Measurements from ENCODE around the gene BBS9. TPM values are rescaled to one million over a fixed set of nuclear protein-coding genes. Genes with fewer than 3 reads are reported as not detected.

BBS9 gene
- total RNA-seq, 1 experiment from 2014 or later: 5.7 TPM

GRCh38 chr7:33111614-33112013 is 17.8 kb upstream of the BBS9 start:
- Histone ChIP-seq H4K20me1 (ENCODE audit: low read length) (no peaks in the 10 kb centered on the region), H3K27me3 (ENCODE audit: low read length) (no peaks in the 10 kb centered on the region), H3K9ac (ENCODE audit: low read length) (no peak overlapping the region), H3K9me2 (replicated peaks; ENCODE audit: low read length) (no peaks in the 10 kb centered on the region), H3K9me3 (ENCODE audit: low read length) (no peaks in the 10 kb centered on the region), H3K36me3 (ENCODE audit: low read depth, low read length) (no peaks in the 10 kb centered on the region), H3F3A (ENCODE audit: low read length, unreplicated experiment) (no peaks in the 10 kb centered on the region), H3K4me2 (ENCODE audit: low read length) (no peak overlapping the region), H2AFZ (ENCODE audit: low read length) (no peak overlapping the region), H3K4me1 (ENCODE audit: insufficient read depth, low read length) (peaks cover 20% of the 10 kb centered on the region; the same call in 1 of the 2 replicates), H3K4me3 (ENCODE audit: low read length) (no peak overlapping the region), H3K27ac (ENCODE audit: low read length) (no peak overlapping the region), H3K79me2 (ENCODE audit: low read length) (peaks cover 23% of the 10 kb centered on the region)
- TF ChIP-seq EZH2 (IDR thresholded peaks at IDR 0.05; ENCODE audit: low read length, unreplicated experiment): no peak
- no peak for TF ChIP-seq EZH2phosphoT487 (IDR thresholded peaks at IDR 0.05; ENCODE audit: borderline replicate concordance, low read length)
- TF ChIP-seq CTCF (conservative IDR thresholded peaks at IDR 0.05; ENCODE audit: low read depth, low read length): no peak
- no TSS peak for BruUV-seq (replicated peaks)
- ChIA-PET POLR2A (ENCODE audit: unreplicated experiment) (no interaction called here), CTCF (no interaction called here)
- ATAC-seq (no peak), DNase-seq (no peak)
- intact Hi-C loops (cut with micrococcal nuclease): no loop called here

- H3K79me2 ChIP-seq (ENCODE audit: low read length): no peaks in the 10 kb centered on the region
- no peaks in the 10 kb centered on the region for H3K36me3 ChIP-seq (ENCODE audit: low read depth, low read length)
- no peaks in the 10 kb centered on the region for H3K27me3 ChIP-seq (ENCODE audit: low read length)
- no peak overlapping the region for H2AFZ ChIP-seq (ENCODE audit: low read length)
- ATAC-seq (no peak), DNase-seq (no peak)
- ChIA-PET POLR2A (ENCODE audit: unreplicated experiment) (no interaction called here), CTCF (no interaction called here)
- intact Hi-C loops (cut with micrococcal nuclease): no loop called here
- no peaks in the 10 kb centered on the region for H3K9me2 ChIP-seq (replicated peaks; ENCODE audit: low read length)
- no peak overlapping the region for H3K27ac ChIP-seq (ENCODE audit: low read length)
- no peaks in the 10 kb centered on the region for H3K9me3 ChIP-seq (ENCODE audit: low read length)
- BruUV-seq (replicated peaks): no TSS peak
- H3K9ac ChIP-seq (ENCODE audit: low read length): no peak overlapping the region
- TF ChIP-seq EZH2 (IDR thresholded peaks at IDR 0.05; ENCODE audit: low read length, unreplicated experiment): no peak
- no peak for TF ChIP-seq EZH2phosphoT487 (IDR thresholded peaks at IDR 0.05; ENCODE audit: borderline replicate concordance, low read length)
- no peak for TF ChIP-seq CTCF (conservative IDR thresholded peaks at IDR 0.05; ENCODE audit: low read depth, low read length)
- H4K20me1 ChIP-seq (ENCODE audit: low read length): no peaks in the 10 kb centered on the region
- no peak overlapping the region for H3K4me2 ChIP-seq (ENCODE audit: low read length)
- no peaks in the 10 kb centered on the region for H3F3A ChIP-seq (ENCODE audit: low read length, unreplicated experiment)
- H3K4me1 ChIP-seq (ENCODE audit: insufficient read depth, low read length): peaks cover 6% of the 10 kb centered on the region; the same call in 1 of the 2 replicates
- no peak overlapping the region for H3K4me3 ChIP-seq (ENCODE audit: low read length)
These were observed 14.4 kb upstream of the BBS9 start for GRCh38 chr7:33114976-33115375.

GRCh38 chr7:33118383-33118782 is 11.0 kb upstream of the BBS9 start:
- no peak for DNase-seq
- TF ChIP-seq EZH2 (IDR thresholded peaks at IDR 0.05; ENCODE audit: low read length, unreplicated experiment) (no peak), CTCF (conservative IDR thresholded peaks at IDR 0.05; ENCODE audit: low read depth, low read length) (no peak), EZH2phosphoT487 (IDR thresholded peaks at IDR 0.05; ENCODE audit: borderline replicate concordance, low read length) (no peak)
- ChIA-PET CTCF (no interaction called here), POLR2A (ENCODE audit: unreplicated experiment) (no interaction called here)
- H3K27me3 ChIP-seq (ENCODE audit: low read length): no peaks in the 10 kb centered on the region
- no peaks in the 10 kb centered on the region for H4K20me1 ChIP-seq (ENCODE audit: low read length)
- no peaks in the 10 kb centered on the region for H3K36me3 ChIP-seq (ENCODE audit: low read depth, low read length)
- H3K27ac ChIP-seq (ENCODE audit: low read length): no peak overlapping the region
- no peaks in the 10 kb centered on the region for H3K9me3 ChIP-seq (ENCODE audit: low read length)
- H3F3A ChIP-seq (ENCODE audit: low read length, unreplicated experiment): no peaks in the 10 kb centered on the region
- no peaks in the 10 kb centered on the region for H3K9me2 ChIP-seq (replicated peaks; ENCODE audit: low read length)
- no peak overlapping the region for H2AFZ ChIP-seq (ENCODE audit: low read length)
- no TSS peak for BruUV-seq (replicated peaks)
- H3K9ac ChIP-seq (ENCODE audit: low read length): no peak overlapping the region
- no peaks in the 10 kb centered on the region for H3K4me1 ChIP-seq (ENCODE audit: insufficient read depth, low read length)
- intact Hi-C loops (cut with micrococcal nuclease): no loop called here
- no peaks in the 10 kb centered on the region for H3K79me2 ChIP-seq (ENCODE audit: low read length)
- no peak for ATAC-seq
- no peak overlapping the region for H3K4me3 ChIP-seq (ENCODE audit: low read length)
- no peak overlapping the region for H3K4me2 ChIP-seq (ENCODE audit: low read length)
